Ovary (tissue), 9 donors: Measurements from ENCODE around the gene CHID1. TPM values are rescaled to one million over a fixed set of nuclear protein-coding genes. Genes with fewer than 3 reads are reported as not detected.

Experiments used
- DNase-seq, 5 donors: peaks; one replicate each; pipeline ENCODE4 v3.0.0-alpha.2; 2019 to 2020
- H3K27ac ChIP-seq, 2 donors: fragments of 200-600 bp; one replicate each; pipeline versions ENCODE4 v1.5.1 to v1.8.0; 2019 to 2022
- H3K27me3 ChIP-seq: fragments of 200-600 bp; one replicate; pipeline ENCODE4 v1.8.0; 2022
- H3K36me3 ChIP-seq: fragments of 200-600 bp; sonication (generic); one replicate; pipeline ENCODE4 v1.5.1; 2019
- H3K4me1 ChIP-seq: one replicate; pipeline ENCODE4 v1.8.1; 2013; ENCODE audit warnings: mild to moderate bottlenecking, moderate library complexity; ENCODE audit not compliant: insufficient read depth
- H3K4me3 ChIP-seq: fragments of 200-600 bp; sonication (generic); one replicate; pipeline ENCODE4 v1.5.1; 2017
- H3K9me3 ChIP-seq, 2 donors: fragments of 200-600 bp in 1 of 2; sonication (generic) in 1 of 2; one replicate each; pipeline versions ENCODE4 v1.5.1 to v1.8.1; 2013 to 2019; ENCODE audit warnings: mild to moderate bottlenecking in 1 of 2, moderate library complexity in 1 of 2
- EP300 ChIP-seq: sonication (generic); formaldehyde crosslinking; IDR thresholded peaks from one replicate; pipeline ENCODE4 v1.6.1; 2017; ENCODE audit warnings: antibody characterized with exemption
- POLR2A ChIP-seq: fragments of 450-650 bp; IDR thresholded peaks from one replicate; pipeline ENCODE4 v1.6.1; 2017; ENCODE audit warnings: antibody characterized with exemption, mild to moderate bottlenecking, moderate library complexity
- WGBS, 3 donors: extraction: QIAGEN DNeasy Blood & Tissue Kit in 1 of 3; methylation state at CpG; one replicate each; pipeline versions ENCODE4 v1.1.5 to v1.1.7; 2013 to 2017; 5-methylcytosine and 5-hydroxymethylcytosine counted together
- intact Hi-C, 4 donors: fragments of 100-400 bp; cut with DNase I; formaldehyde crosslinking; loops; one replicate each; pipeline versions ENCODE4 v1.11.0 to v1.15.1; 2022 to 2023
- polyA plus RNA-seq, 2 donors: library from polyadenylated mRNA; stranded (reverse); fragments of 200-250 nt in 1 of 2; fragments of 350-450 nt in 1 of 2; fragmentation: Illumina TruSeq in 1 of 2; extraction: RNeasy Lipid Tissue Mini Kit (QIAGEN cat#74804) in 1 of 2; gene quantifications; one replicate each; pipeline ENCODE4 v1.2.3, GENCODE V29; 2013 to 2014
- total RNA-seq, 7 donors: library from RNA; depleted of rRNA in 2 of 7; stranded (reverse); fragments of >200 nt in 2 of 7; fragmentation: NEBNext Ultra II Directional in 3 of 7; extraction: Animal tissue kit (Norgen Biotek cat#: 25700) in 3 of 7; gene quantifications; one replicate each; pipeline versions ENCODE4 v1.1.0 to v1.2.4, GENCODE V29; 2016 to 2023
- TF ChIP-seq, protein P1 (sequence below), 3 donors: fragments of 450-650 bp in 2 of 3; fragments of 200-600 bp in 1 of 3; IDR thresholded peaks; one replicate each; pipeline versions ENCODE4 v1.5.1 to v1.8.0; 2016 to 2022; ENCODE audit warnings: antibody characterized with exemption in 3 of 3, mild to moderate bottlenecking in 1 of 3
- donor health status: DM: no; HTN: no; CAD: no; lungs with moderate emphysema.
- donor health status: DM: no; HTN: no; CAD: no.
- donor health status: Bipolar disorder and iron deficiency.
- donor health status: DM: yes; HTN: yes; CAD: no.
- donor health status: DM: no; HTN: no; CAD: no.
- donor health status: DM: yes; HTN: yes; CAD: no.

CHID1 gene
- total and polyA plus RNA-seq, 9 donors, result 41.0 to 90.7 (median 70.6) TPM

DNA sequence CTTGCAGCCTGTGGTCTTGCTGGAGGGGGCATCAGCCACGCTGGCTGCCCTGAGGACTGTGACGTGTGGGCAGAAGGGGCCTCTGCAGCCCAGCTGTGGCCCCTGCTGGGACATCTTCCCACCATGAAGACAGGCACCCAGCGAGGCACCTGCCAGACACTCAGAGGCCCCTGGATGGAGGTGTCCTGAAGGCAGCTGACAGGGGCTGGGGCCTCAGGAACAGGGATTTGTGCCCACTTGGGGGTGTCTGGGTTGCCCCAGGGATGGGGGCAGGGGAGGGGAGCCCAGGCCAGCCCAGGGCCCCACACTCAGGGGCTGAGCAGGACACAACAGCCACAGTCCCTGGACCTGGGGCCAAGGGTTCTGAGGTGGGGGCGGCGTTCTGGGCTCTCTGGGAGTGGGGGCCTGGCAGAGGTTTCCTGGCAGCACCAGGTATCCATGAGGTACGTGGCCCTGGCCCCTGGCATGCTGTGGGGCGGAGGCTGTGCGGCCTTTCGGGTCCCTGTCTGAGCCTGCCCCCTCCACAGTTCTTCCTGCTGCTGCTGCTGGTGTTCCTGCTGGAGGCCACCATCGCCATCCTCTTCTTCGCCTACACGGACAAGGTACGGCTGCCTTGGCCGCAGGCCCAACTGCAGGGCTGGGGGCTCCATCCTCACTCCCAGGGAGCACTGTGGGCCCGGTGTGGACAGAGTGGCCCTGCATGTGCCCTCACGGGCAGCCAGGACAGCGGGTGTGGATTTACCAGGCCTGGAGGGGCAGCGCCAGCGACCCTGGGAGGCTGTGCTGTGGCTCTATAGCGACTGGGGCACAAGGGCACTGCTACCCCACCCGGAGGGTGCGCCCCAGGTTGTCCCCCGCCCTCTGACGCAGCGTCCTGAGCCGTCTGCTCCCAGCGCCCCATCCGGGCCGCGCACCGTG, 46.4 kb downstream of the CHID1 start:
- Histone ChIP-seq H3K9me3 (no peaks in the 10 kb centered on the region), H3K4me3 (no peak overlapping the region), H3K36me3 (no peaks in the 10 kb centered on the region), H3K27me3 (no peaks in the 10 kb centered on the region), H3K4me1 (peaks cover 3% of the 10 kb centered on the region), H3K27ac (peak overlapping the region in 1 of 2 donors; percentile 36)
- intact Hi-C loops, result no loop called here
- no peak for DNase-seq
- TF ChIP-seq, protein P1, sequence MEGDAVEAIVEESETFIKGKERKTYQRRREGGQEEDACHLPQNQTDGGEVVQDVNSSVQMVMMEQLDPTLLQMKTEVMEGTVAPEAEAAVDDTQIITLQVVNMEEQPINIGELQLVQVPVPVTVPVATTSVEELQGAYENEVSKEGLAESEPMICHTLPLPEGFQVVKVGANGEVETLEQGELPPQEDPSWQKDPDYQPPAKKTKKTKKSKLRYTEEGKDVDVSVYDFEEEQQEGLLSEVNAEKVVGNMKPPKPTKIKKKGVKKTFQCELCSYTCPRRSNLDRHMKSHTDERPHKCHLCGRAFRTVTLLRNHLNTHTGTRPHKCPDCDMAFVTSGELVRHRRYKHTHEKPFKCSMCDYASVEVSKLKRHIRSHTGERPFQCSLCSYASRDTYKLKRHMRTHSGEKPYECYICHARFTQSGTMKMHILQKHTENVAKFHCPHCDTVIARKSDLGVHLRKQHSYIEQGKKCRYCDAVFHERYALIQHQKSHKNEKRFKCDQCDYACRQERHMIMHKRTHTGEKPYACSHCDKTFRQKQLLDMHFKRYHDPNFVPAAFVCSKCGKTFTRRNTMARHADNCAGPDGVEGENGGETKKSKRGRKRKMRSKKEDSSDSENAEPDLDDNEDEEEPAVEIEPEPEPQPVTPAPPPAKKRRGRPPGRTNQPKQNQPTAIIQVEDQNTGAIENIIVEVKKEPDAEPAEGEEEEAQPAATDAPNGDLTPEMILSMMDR (IDR thresholded peaks at IDR 0.05), result no peak
- TF ChIP-seq POLR2A, result no peak
- TF ChIP-seq EP300, result no peak
- 86 to 91% (median 90%) methylated on average over 28 to 31 of the region's 31 CpGs for WGBS, 3 donors

DNA sequence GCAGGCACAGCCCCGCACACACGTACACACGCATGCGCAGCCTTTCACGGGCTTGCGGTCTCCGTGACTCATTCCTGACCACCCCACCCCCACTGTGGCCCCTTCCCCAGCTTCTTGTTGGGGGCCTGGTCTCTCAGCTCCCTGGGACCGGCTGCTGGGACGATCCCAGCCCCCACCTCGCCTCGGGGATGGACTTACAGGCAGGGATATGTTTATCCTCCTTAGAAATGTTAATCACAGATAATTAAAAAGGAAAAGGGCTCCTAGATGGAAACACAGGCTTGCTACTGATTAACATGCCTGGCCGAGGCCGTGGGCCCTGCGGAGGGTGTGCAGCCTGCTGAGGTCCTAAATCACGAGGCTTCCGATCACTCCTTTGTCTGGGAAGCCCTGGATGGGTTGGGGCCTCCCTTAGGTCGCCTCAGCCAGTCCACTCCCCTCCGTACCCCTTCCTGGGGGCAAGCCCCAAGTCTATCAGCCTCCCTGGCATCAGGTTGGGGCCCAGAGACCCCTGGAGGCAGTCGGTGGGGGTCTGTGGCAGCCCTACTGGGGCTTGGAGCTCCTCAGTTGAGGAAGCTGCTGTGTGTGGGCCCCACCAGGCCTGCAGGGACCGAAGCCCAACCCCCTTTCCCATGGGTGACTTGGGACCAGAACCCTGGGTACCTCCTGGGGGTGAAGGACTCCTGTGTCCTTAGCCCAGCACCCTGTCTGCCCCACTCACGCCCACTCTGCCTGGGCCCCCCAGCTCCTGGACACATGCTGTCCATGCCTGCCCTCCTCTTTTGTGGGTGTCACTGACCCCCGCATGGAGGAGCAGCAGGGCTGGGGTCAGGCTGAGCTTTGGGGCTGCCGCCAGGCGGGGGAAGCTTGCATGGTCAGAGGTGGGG, 47.3 kb downstream of the CHID1 start:
- Histone ChIP-seq H3K4me1 (peaks cover 12% of the 10 kb centered on the region), H3K27ac (peak overlapping the region; percentile 25 to 36), H3K27me3 (no peaks in the 10 kb centered on the region), H3K9me3 (no peaks in the 10 kb centered on the region), H3K36me3 (no peaks in the 10 kb centered on the region), H3K4me3 (no peak overlapping the region)
- TF ChIP-seq, protein P1 (IDR thresholded peaks at IDR 0.05), result no peak
- TF ChIP-seq POLR2A (no peak), EP300 (no peak)
- DNase-seq, result no peak
- 66 to 71% (median 69%) methylated on average over 21 to 24 of the region's 24 CpGs for WGBS, 3 donors
- intact Hi-C loops, result no loop called here

DNA sequence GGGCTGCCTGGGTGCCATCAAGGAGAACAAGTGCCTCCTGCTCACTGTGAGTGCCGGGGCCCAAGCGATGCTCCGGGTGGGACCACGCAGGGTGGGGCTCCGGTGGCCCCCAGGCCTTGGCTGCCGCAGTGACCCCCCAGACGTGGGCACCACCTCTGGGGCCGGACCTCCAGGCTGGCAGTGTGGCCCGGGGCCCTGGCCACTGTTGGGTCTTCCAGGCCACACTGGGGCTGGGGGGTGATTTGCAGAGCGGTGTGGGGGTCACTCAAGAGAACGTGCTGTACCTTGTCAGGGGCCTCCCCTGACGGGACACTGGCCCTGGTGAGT, 48.0 kb downstream of the CHID1 start:
- H3K27me3 ChIP-seq, result no peaks in the 10 kb centered on the region
- intact Hi-C loops, result no loop called here
- WGBS, 3 donors, result 63 to 74% (median 69%) methylated on average over 12 of the region's 12 CpGs
- no peaks in the 10 kb centered on the region for H3K36me3 ChIP-seq
- peak overlapping the region; percentile 18 to 44 for H3K27ac ChIP-seq
- DNase-seq, result no peak
- H3K4me3 ChIP-seq, result no peak overlapping the region
- H3K4me1 ChIP-seq, result peaks cover 12% of the 10 kb centered on the region
- TF ChIP-seq EP300 (no peak), POLR2A (no peak)
- TF ChIP-seq, protein P1 (IDR thresholded peaks at IDR 0.05), result no peak
- no peaks in the 10 kb centered on the region for H3K9me3 ChIP-seq

DNA sequence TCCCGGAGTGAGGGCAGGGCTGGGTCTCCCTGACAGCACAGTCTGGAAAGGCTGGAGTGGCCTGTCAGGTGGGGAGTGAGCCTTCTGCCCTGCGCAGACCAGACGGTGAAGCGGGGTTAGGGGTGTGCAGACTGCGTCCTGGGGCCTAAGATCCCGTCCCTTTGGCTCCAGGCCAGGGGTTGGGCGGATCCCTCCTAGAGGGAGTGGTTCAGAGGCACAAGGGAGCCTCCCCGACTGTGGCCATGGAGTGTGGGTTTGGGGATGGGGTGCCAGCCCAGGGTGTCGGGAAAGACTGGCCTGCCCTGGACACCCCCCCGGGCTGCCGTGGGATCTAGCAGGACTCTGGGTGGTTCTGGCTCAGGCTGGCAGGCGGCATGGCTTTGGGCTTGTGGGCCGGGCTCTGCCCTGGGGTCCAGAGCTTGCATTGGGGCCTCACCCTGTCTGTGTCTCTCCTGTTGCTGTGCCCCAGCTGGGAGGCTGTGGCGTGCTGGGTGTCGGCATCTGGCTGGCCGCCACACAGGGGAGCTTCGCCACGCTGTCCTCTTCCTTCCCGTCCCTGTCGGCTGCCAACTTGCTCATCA, 48.4 kb downstream of the CHID1 start:
- H3K36me3 ChIP-seq, result no peaks in the 10 kb centered on the region
- H3K9me3 ChIP-seq, result no peaks in the 10 kb centered on the region
- DNase-seq, result peak in 4 of 5 donors; percentile 58 to 77 (median 68)
- 60 to 65% (median 62%) methylated on average over 18 to 20 of the region's 20 CpGs for WGBS, 3 donors
- H3K27ac ChIP-seq, result peak overlapping the region; percentile 18 to 44
- no peaks in the 10 kb centered on the region for H3K27me3 ChIP-seq
- intact Hi-C loops, result no loop called here
- H3K4me3 ChIP-seq, result no peak overlapping the region
- H3K4me1 ChIP-seq, result peaks cover 12% of the 10 kb centered on the region
- TF ChIP-seq EP300, result no peak
- no peak for TF ChIP-seq POLR2A
- TF ChIP-seq, protein P1 (IDR thresholded peaks at IDR 0.05), result no peak
